H1 (cell line): ENCODE results near the gene MBNL1. TPM values are rescaled to one million over a fixed set of nuclear protein-coding genes. Genes with fewer than 3 reads are reported as not detected.

ENCODE experiments used
- CTCF ChIA-PET: fragments of 300-600 bp; sonication (Branson Sonifier 250); formaldehyde crosslinking; loops from one replicate; lab custom pipeline; 2021; ENCODE audit not compliant: partially characterized antibody; lab: Charles Lee
- POLR2A ChIA-PET: fragments of 300-600 bp; sonication (Branson Sonifier 250); formaldehyde crosslinking; loops from one replicate; lab custom pipeline; 2021; ENCODE audit warnings: inconsistent platforms; ENCODE audit not compliant: partially characterized antibody; lab: Charles Lee
- DNase-seq, 2 experiments: peaks; one replicate each; pipeline versions ENCODE4 v3.0.0 to v3.0.0-alpha.2; 2010 to 2022; ENCODE audit warnings: low spot score in 2 of 2, low read depth in 1 of 2, mixed read lengths in 1 of 2
- FAIRE-seq: peaks from 2 replicates; lab custom pipeline; 2011; peaks lifted over from hg19 to GRCh38; lab: Jason Lieb, UNC
- H2AFZ ChIP-seq: 2 replicates; pipeline ENCODE4 v1.8.1; 2012; ENCODE audit warnings: low read length, inconsistent platforms
- H2AK5ac ChIP-seq: 2 replicates; pipeline ENCODE4 v1.6.1; 2013; ENCODE audit warnings: low read depth, low read length
- H2BK120ac ChIP-seq: replicated peaks from 2 replicates; pipeline ENCODE3; 2013; ENCODE audit warnings: low read depth, low read length, inconsistent platforms
- H2BK12ac ChIP-seq: 2 replicates; pipeline ENCODE4 v1.6.1; 2013; ENCODE audit warnings: low read depth, low read length
- H2BK15ac ChIP-seq: 2 replicates; pipeline ENCODE4 v1.6.1; 2013; ENCODE audit warnings: low read length
- H2BK20ac ChIP-seq: 2 replicates; pipeline ENCODE4 v1.6.1; 2013; ENCODE audit warnings: low read length
- H2BK5ac ChIP-seq: 2 replicates; pipeline ENCODE4 v1.6.1; 2013; ENCODE audit warnings: low read depth, low read length
- H3K14ac ChIP-seq: 2 replicates; pipeline ENCODE4 v1.6.1; 2013; ENCODE audit warnings: inconsistent platforms; ENCODE audit not compliant: insufficient read length
- H3K18ac ChIP-seq: 2 replicates; pipeline ENCODE4 v1.6.1; 2013; ENCODE audit warnings: low read length; ENCODE audit errors: extremely low read depth
- H3K23ac ChIP-seq: 2 replicates; pipeline ENCODE4 v1.6.1; 2013; ENCODE audit warnings: inconsistent platforms; ENCODE audit not compliant: insufficient read length
- H3K23me2 ChIP-seq: 2 replicates; pipeline ENCODE4 v1.6.1; 2013; ENCODE audit warnings: low read depth, low read length
- H3K27ac ChIP-seq: 2 replicates; pipeline ENCODE4 v1.6.1; 2011; ENCODE audit warnings: low read depth, low read length, inconsistent platforms
- H3K27me3 ChIP-seq, 4 experiments: replicated peaks in 1 of 4; 1 replicate in 1 of 4; 2 replicates in 3 of 4; pipeline versions ENCODE4 v1.6.1 to v1.8.1; 2011 to 2013; ENCODE audit warnings: low read length in 3 of 4, mild to moderate bottlenecking in 3 of 4, inconsistent platforms in 2 of 4, mixed read lengths in 2 of 4, moderate library complexity in 1 of 4; ENCODE audit not compliant: control insufficient read depth in 3 of 4, insufficient read depth in 3 of 4; ENCODE audit errors: extremely low read depth in 1 of 4
- H3K36me3 ChIP-seq, 4 experiments: 2 replicates each; pipeline versions ENCODE4 v1.6.1 to v1.8.1; 2011 to 2013; ENCODE audit warnings: mild to moderate bottlenecking in 4 of 4, low read length in 3 of 4, moderate library complexity in 2 of 4, control low read depth in 1 of 4, inconsistent platforms in 1 of 4; ENCODE audit not compliant: insufficient read depth in 4 of 4, control insufficient read depth in 2 of 4
- H3K4ac ChIP-seq: replicated peaks from 2 replicates; pipeline ENCODE3; 2013; ENCODE audit warnings: low read length, low read depth, mixed read lengths, inconsistent platforms; ENCODE audit not compliant: insufficient read length
- H3K4me1 ChIP-seq, 4 experiments: replicated peaks in 1 of 4; 1 replicate in 1 of 4; 2 replicates in 3 of 4; pipeline versions ENCODE4 v1.6.1 to v1.8.1; 2011 to 2013; ENCODE audit warnings: low read length in 3 of 4, inconsistent platforms in 2 of 4, mixed read lengths in 1 of 4; ENCODE audit not compliant: insufficient read depth in 4 of 4, control insufficient read depth in 3 of 4
- H3K4me2 ChIP-seq, 2 experiments: 2 replicates each; pipeline versions ENCODE4 v1.6.1 to v1.8.1; 2011 to 2013; ENCODE audit warnings: low read depth in 2 of 2, low read length in 2 of 2, control low read depth in 1 of 2, inconsistent platforms in 1 of 2, mild to moderate bottlenecking in 1 of 2; ENCODE audit not compliant: insufficient read depth in 1 of 2
- H3K4me3 ChIP-seq, 4 experiments: fragments of 200-600, 300-600 bp in 1 of 4; sonication (generic), shearing (Covaris generic), sonication (Bioruptor Twin) in 1 of 4; 2 replicates each; pipeline versions ENCODE4 v1.5.1 to v1.8.1; 2011 to 2016; ENCODE audit warnings: low read length in 4 of 4, low read depth in 3 of 4, control low read depth in 2 of 4, inconsistent platforms in 2 of 4, mild to moderate bottlenecking in 2 of 4, mixed read lengths in 1 of 4, moderate library complexity in 1 of 4; ENCODE audit not compliant: insufficient read depth in 2 of 4; ENCODE audit errors: extremely low read depth in 1 of 4
- H3K56ac ChIP-seq: replicated peaks from 2 replicates; pipeline ENCODE3; 2013; ENCODE audit warnings: low read depth, mild to moderate bottlenecking, mixed read lengths, low read length, inconsistent platforms; ENCODE audit not compliant: insufficient read length
- H3K79me1 ChIP-seq: 2 replicates; pipeline ENCODE4 v1.6.1; 2013; ENCODE audit warnings: low read depth, low read length, control low read depth
- H3K79me2 ChIP-seq, 2 experiments: 2 replicates each; pipeline versions ENCODE4 v1.6.1 to v1.8.1; 2012 to 2013; ENCODE audit warnings: low read length in 2 of 2, mild to moderate bottlenecking in 2 of 2, inconsistent platforms in 1 of 2; ENCODE audit not compliant: insufficient read depth in 2 of 2, control insufficient read depth in 1 of 2
- H3K9ac ChIP-seq, 4 experiments: replicated peaks in 1 of 4; 1 replicate in 1 of 4; 2 replicates in 3 of 4; pipeline versions ENCODE4 v1.6.1 to v1.8.1; 2011 to 2013; ENCODE audit warnings: low read depth in 3 of 4, low read length in 3 of 4, control low read depth in 2 of 4, mild to moderate bottlenecking in 2 of 4, moderate library complexity in 2 of 4, inconsistent platforms in 1 of 4; ENCODE audit errors: extremely low read depth in 1 of 4
- H3K9me3 ChIP-seq, 2 experiments: 2 replicates each; pipeline versions ENCODE4 v1.6.1 to v1.8.1; 2012 to 2013; ENCODE audit warnings: mild to moderate bottlenecking in 2 of 2, moderate library complexity in 2 of 2, control low read depth in 1 of 2, inconsistent platforms in 1 of 2, low read depth in 1 of 2, low read length in 1 of 2, mixed read lengths in 1 of 2; ENCODE audit not compliant: insufficient read depth in 2 of 2
- H4K20me1 ChIP-seq, 2 experiments: replicated peaks in 1 of 2; 2 replicates each; pipeline versions ENCODE3 to v1.8.1; 2011 to 2013; ENCODE audit warnings: inconsistent platforms in 2 of 2, low read length in 2 of 2, mild to moderate bottlenecking in 1 of 2; ENCODE audit not compliant: insufficient read depth in 2 of 2, control insufficient read depth in 1 of 2
- H4K5ac ChIP-seq: 2 replicates; pipeline ENCODE4 v1.6.1; 2013; ENCODE audit warnings: low read length, low read depth, mixed read lengths, inconsistent platforms; ENCODE audit not compliant: insufficient read length
- H4K8ac ChIP-seq: 2 replicates; pipeline ENCODE4 v1.8.0; 2013; ENCODE audit warnings: mild to moderate bottlenecking, moderate library complexity, low read length, inconsistent platforms; ENCODE audit not compliant: insufficient read depth; ENCODE audit errors: extremely low read depth
- H4K91ac ChIP-seq: replicated peaks from 2 replicates; pipeline ENCODE3; 2013; ENCODE audit warnings: low read length, mixed read lengths, inconsistent platforms; ENCODE audit not compliant: insufficient read length
- ASH2L ChIP-seq: fragments of 200-600, 300-600 bp; sonication (generic); IDR thresholded peaks from one replicate; pipeline ENCODE4 v1.7.1; 2017; ENCODE audit warnings: low read length
- ATF2 ChIP-seq: IDR thresholded peaks from 2 replicates; pipeline ENCODE4 v1.6.1; 2012; ENCODE audit warnings: low read length, inconsistent platforms
- CEBPB ChIP-seq: IDR thresholded peaks from 2 replicates; pipeline ENCODE4 v1.6.1; 2012; ENCODE audit warnings: low read depth, low read length
- CTBP2 ChIP-seq: IDR thresholded peaks from 2 replicates; pipeline ENCODE4 v1.7.0; 2011; ENCODE audit warnings: borderline replicate concordance, mild to moderate bottlenecking, moderate library complexity, mixed read lengths, low read length; ENCODE audit not compliant: insufficient read depth, insufficient read length
- EZH2 ChIP-seq: fragments of 200-600 bp; sonication (generic); IDR thresholded peaks from 2 replicates; pipeline ENCODE4 v1.7.1; 2012; ENCODE audit warnings: low read depth, mild to moderate bottlenecking, moderate library complexity, low read length, inconsistent platforms; ENCODE audit not compliant: severe bottlenecking
- FOSL1 ChIP-seq: IDR thresholded peaks from 2 replicates; pipeline ENCODE4 v1.6.1; 2011; ENCODE audit warnings: mild to moderate bottlenecking, low read depth, low read length, moderate library complexity; ENCODE audit not compliant: insufficient read depth
- GTF2F1 ChIP-seq: IDR thresholded peaks from 2 replicates; pipeline ENCODE4 v1.6.1; 2012; ENCODE audit warnings: low read depth, low read length, improper control_type of control experiment, borderline replicate concordance
- MAFK ChIP-seq: IDR thresholded peaks from 2 replicates; pipeline ENCODE4 v1.6.1; 2012; ENCODE audit warnings: low read depth, mild to moderate bottlenecking, improper control_type of control experiment, low read length
- MAX ChIP-seq: IDR thresholded peaks from 2 replicates; pipeline ENCODE4 v1.6.1; 2012; ENCODE audit warnings: inconsistent platforms
- PHF8 ChIP-seq: fragments of 200-600 bp; sonication (generic); conservative IDR thresholded peaks from 2 replicates; pipeline ENCODE4 v1.7.1; 2012; ENCODE audit warnings: low read depth, mild to moderate bottlenecking, inconsistent platforms, low read length, moderate library complexity
- RAD21 ChIP-seq, 2 experiments: IDR thresholded peaks in 1 of 2; conservative IDR thresholded peaks in 1 of 2; 2 replicates each; pipeline ENCODE4 v1.6.1; 2011; ENCODE audit warnings: low read depth in 2 of 2, low read length in 2 of 2, improper control_type of control experiment in 1 of 2, inconsistent platforms in 1 of 2, mild to moderate bottlenecking in 1 of 2, moderate library complexity in 1 of 2
- TAF1 ChIP-seq: IDR thresholded peaks from 2 replicates; pipeline ENCODE4 v1.6.1; 2011; ENCODE audit warnings: mild to moderate bottlenecking, low read depth, low read length
- polyA plus RNA-seq, 7 experiments: library from polyadenylated mRNA; depleted of rRNA in 3 of 7; stranded (reverse) in 5 of 7; unstranded in 2 of 7; fragments of >200 nt in 5 of 7; fragments of 200-250 nt in 2 of 7; gene quantifications; 1 replicate in 5 of 7; 2 replicates in 1 of 7; 4 replicates in 1 of 7; pipeline versions ENCODE4 v1.2.1 to v1.2.3, GENCODE V29; 2011 to 2013; ENCODE audit warnings: missing spikeins in 2 of 7, mixed read lengths in 2 of 7
- total RNA-seq: library from RNA; stranded (reverse); fragmentation: NEBNext Ultra II Directional; extraction: Animal tissue kit (Norgen Biotek cat#: 25700); gene quantifications from 2 replicates; pipeline ENCODE4 v1.2.1, GENCODE V29; 2021

The MBNL1 gene
- total and polyA plus RNA-seq, 2 of the 8 experiments (the other 6 are each of a cell fraction or from before 2014, with no cell fraction given), result 5.0 to 16.4 TPM

- Histone ChIP-seq H3K9me3 (no peaks in the 10 kb centered on the region), H3K14ac (no peak overlapping the region), H4K91ac (no peak overlapping the region), H2BK12ac (no peak overlapping the region), H2BK5ac (no peak overlapping the region), H2BK15ac (no peak overlapping the region), H4K8ac (no peak overlapping the region), H3K27ac (no peak overlapping the region), H3K18ac (no peak overlapping the region), H3K79me2 (peaks cover 0 to 16% of the 10 kb centered on the region in 2 experiments; a peak in 2 of 4 replicates), H3K27me3 (no peaks in the 10 kb centered on the region), H3K36me3 (no peaks in the 10 kb centered on the region), H3K79me1 (peaks cover 2% of the 10 kb centered on the region; the same call in 1 of the 2 replicates), H2BK20ac (no peak overlapping the region), H3K4me3 (no peak overlapping the region), H2BK120ac (no peak overlapping the region), H3K9ac (no peak overlapping the region), H3K4me2 (no peak overlapping the region), H3K56ac (no peak overlapping the region), H2AK5ac (no peak overlapping the region), H3K4ac (no peak overlapping the region), H3K23me2 (no peaks in the 10 kb centered on the region), H4K20me1 (no peaks in the 10 kb centered on the region), H3K23ac (no peak overlapping the region), H2AFZ (no peak overlapping the region), H4K5ac (no peak overlapping the region), H3K4me1 (peaks cover 0 to 4% (median 2%) of the 10 kb centered on the region in 4 experiments; a peak in 3 of 7 replicates)
- ChIA-PET CTCF (interaction anchor here (0.5 to 1.6 kb wide), 2 partner anchors 75 to 212 kb away, joined by 3 to 6 read pairs; no protein-coding TSS in a partner anchor), POLR2A (no interaction called here)
- FAIRE-seq (no peak), DNase-seq (no peak)
- no peak for TF ChIP-seq GTF2F1
- TF ChIP-seq RAD21 (IDR thresholded peaks at IDR 0.05 in 1 of 2, conservative IDR thresholded peaks at IDR 0.05 in 1 of 2; ENCODE audit: low read depth in 2 of 2, low read length in 2 of 2), result no peak
- TF ChIP-seq MAX, result no peak
- no peak for TF ChIP-seq MAFK
- no peak for TF ChIP-seq CTBP2
- no peak for TF ChIP-seq CEBPB
- no peak for TF ChIP-seq FOSL1
- no peak for TF ChIP-seq TAF1
- no peak for TF ChIP-seq ATF2
- TF ChIP-seq EZH2, result no peak
- TF ChIP-seq PHF8, result no peak
- no peak for TF ChIP-seq ASH2L
These were observed 128.1 kb downstream of the MBNL1 start for GRCh38 chr3:152396867-152397266.
